A549 (cell line): ENCODE data around the gene KCNMA1. TPM values are rescaled to one million over a fixed set of nuclear protein-coding genes. Genes with fewer than 3 reads are reported as not detected.

ENCODE experiments used
- ATAC-seq, 2 experiments: fragments of 200-7000 bp in 1 of 2; fragments of >200 bp in 1 of 2; cut with Nextera tagmentation in 1 of 2; cut with Tn5 transposase in 1 of 2; 3 replicates each; pipeline versions ENCODE4 v1.8.0 to v1.9.1; 2018 to 2020; ENCODE audit warnings: mild to moderate bottlenecking in 1 of 2, moderate library complexity in 1 of 2
- CTCF ChIA-PET: fragments of 300-600 bp; sonication (Branson Sonifier 250); formaldehyde crosslinking; extraction: SDS; loops from one replicate; lab custom pipeline; 2021; ENCODE audit warnings: antibody characterized with exemption, inconsistent platforms; lab: Yijun Ruan, JAX
- POLR2A ChIA-PET: fragments of 350-600 bp; formaldehyde crosslinking; extraction: SDS; loops from one replicate; lab custom pipeline; 2021; ENCODE audit warnings: antibody characterized with exemption, inconsistent platforms; lab: Yijun Ruan, JAX
- DNase-seq, 2 experiments: peaks; one replicate each; pipeline versions ENCODE4 v3.0.0 to v3.0.0-alpha.2; 2011 to 2016; ENCODE audit warnings: low read depth in 1 of 2, low spot score in 1 of 2
- FAIRE-seq: peaks from 2 replicates; lab custom pipeline; 2011; peaks lifted over from hg19 to GRCh38; lab: Jason Lieb, UNC
- H3K27ac ChIP-seq, 2 experiments: fragments of >200 bp; sonication (Bioruptor Twin); formaldehyde crosslinking; 3 replicates each; pipeline ENCODE4 v1.5.1; 2016 to 2017
- H3K4me1 ChIP-seq: fragments of >200 bp; sonication (Bioruptor Twin); formaldehyde crosslinking; 3 replicates; pipeline ENCODE4 v1.6.1; 2016
- H3K4me2 ChIP-seq: fragments of >200 bp; sonication (Bioruptor Twin); formaldehyde crosslinking; 3 replicates; pipeline ENCODE4 v1.6.1; 2016
- H3K4me3 ChIP-seq: fragments of >200 bp; sonication (Bioruptor Twin); formaldehyde crosslinking; 3 replicates; pipeline ENCODE4 v1.5.1; 2016
- H3K9me3 ChIP-seq: fragments of >200 bp; sonication (Bioruptor Twin); formaldehyde crosslinking; 3 replicates; pipeline ENCODE4 v1.6.1; 2016
- CBX2 ChIP-seq: fragments of 200-600 bp; sonication (generic); IDR thresholded peaks from 2 replicates; pipeline ENCODE4 v1.6.1; 2016; ENCODE audit warnings: low read depth, mild to moderate bottlenecking, borderline replicate concordance
- CHD4 ChIP-seq: fragments of 200-600 bp; sonication (generic); IDR thresholded peaks from 2 replicates; pipeline ENCODE4 v1.6.1; 2016; ENCODE audit warnings: antibody characterized with exemption, mild to moderate bottlenecking, borderline replicate concordance
- EHF ChIP-seq: fragments of 250-450 bp; sonication (Bioruptor Pico); IDR thresholded peaks from 2 replicates; pipeline ENCODE4 v1.5.0; 2020; ENCODE audit warnings: mild to moderate bottlenecking
- EHMT2 ChIP-seq: fragments of 200-600 bp; sonication (generic); IDR thresholded peaks from 2 replicates; pipeline ENCODE4 v1.6.1; 2016; ENCODE audit warnings: antibody characterized with exemption, low read depth, mild to moderate bottlenecking, moderate library complexity
- EP300 ChIP-seq, 2 experiments: fragments of >200 bp; sonication (Bioruptor Twin); formaldehyde crosslinking; IDR thresholded peaks; 2 replicates in 1 of 2; 3 replicates in 1 of 2; pipeline ENCODE4 v1.6.1; 2016 to 2017
- ESRRA ChIP-seq: fragments of 150-350 bp; IDR thresholded peaks from 2 replicates; pipeline ENCODE4 v1.6.1; 2014; ENCODE audit warnings: mild to moderate bottlenecking, low read length, borderline replicate concordance
- FOSL2 ChIP-seq, 2 experiments: fragments of 450-650 bp in 1 of 2; fragments of >200 bp in 1 of 2; sonication (Bioruptor Twin) in 1 of 2; formaldehyde crosslinking; IDR thresholded peaks; 2 replicates each; pipeline versions ENCODE4 v1.5.0 to v1.6.1; 2016 to 2020; ENCODE audit warnings: mild to moderate bottlenecking in 1 of 2, moderate library complexity in 1 of 2
- HDAC2 ChIP-seq: fragments of 200-600 bp; sonication (generic); IDR thresholded peaks from 2 replicates; pipeline ENCODE4 v1.6.1; 2016
- HEYL ChIP-seq: fragments of 250-450 bp; sonication (Bioruptor Pico); IDR thresholded peaks from 2 replicates; pipeline ENCODE4 v1.8.0; 2021; ENCODE audit warnings: mild to moderate bottlenecking, moderate library complexity
- HOXA7 ChIP-seq: fragments of 250-450 bp; sonication (Bioruptor Pico); IDR thresholded peaks from 2 replicates; pipeline ENCODE4 v1.5.0; 2020; ENCODE audit warnings: mild to moderate bottlenecking, moderate library complexity
- HOXB13 ChIP-seq: fragments of 250-450 bp; sonication (Bioruptor Pico); IDR thresholded peaks from 2 replicates; pipeline ENCODE4 v1.5.0; 2020; ENCODE audit warnings: low read depth, mild to moderate bottlenecking, moderate library complexity
- JUNB ChIP-seq: fragments of >200 bp; sonication (Bioruptor Twin); formaldehyde crosslinking; IDR thresholded peaks from 2 replicates; pipeline ENCODE4 v1.6.1; 2016
- KDM1A ChIP-seq: fragments of 200-600 bp; sonication (generic); IDR thresholded peaks from 2 replicates; pipeline ENCODE4 v1.6.1; 2016; ENCODE audit warnings: low read depth, mild to moderate bottlenecking
- MAFK ChIP-seq: fragments of 450-650 bp; IDR thresholded peaks from 2 replicates; pipeline ENCODE4 v1.6.1; 2014; ENCODE audit not compliant: partially characterized antibody
- MAZ ChIP-seq: fragments of 150-350 bp; IDR thresholded peaks from 2 replicates; pipeline ENCODE4 v1.6.1; 2014; ENCODE audit warnings: antibody characterized with exemption, low read depth, low read length, borderline replicate concordance
- NFE2L2 ChIP-seq: fragments of 150-350 bp; conservative IDR thresholded peaks from 2 replicates; pipeline ENCODE4 v1.6.1; 2014; ENCODE audit warnings: low read length
- PHF8 ChIP-seq: fragments of 200-600 bp; sonication (generic); IDR thresholded peaks from 2 replicates; pipeline ENCODE4 v1.6.1; 2016; ENCODE audit warnings: low read depth, mild to moderate bottlenecking, antibody characterized with exemption, moderate library complexity, borderline replicate concordance
- RARB ChIP-seq: fragments of 250-450 bp; sonication (Bioruptor Pico); IDR thresholded peaks from 2 replicates; pipeline ENCODE4 v1.8.0; 2021; ENCODE audit warnings: mild to moderate bottlenecking, moderate library complexity
- RFX5 ChIP-seq: fragments of 450-650 bp; IDR thresholded peaks from 2 replicates; pipeline ENCODE4 v1.7.1; 2014; ENCODE audit warnings: antibody characterized with exemption, mild to moderate bottlenecking, moderate library complexity
- SMC3 ChIP-seq: fragments of >200 bp; sonication (Bioruptor Twin); formaldehyde crosslinking; IDR thresholded peaks from 3 replicates; pipeline ENCODE4 v1.6.1; 2018; ENCODE audit warnings: inconsistent platforms
- SREBF2 ChIP-seq: fragments of 450-650 bp; IDR thresholded peaks from 2 replicates; pipeline ENCODE4 v1.6.1; 2014; ENCODE audit warnings: mild to moderate bottlenecking, moderate library complexity
- TFCP2L1 ChIP-seq: fragments of 250-450 bp; sonication (Bioruptor Pico); IDR thresholded peaks from 2 replicates; pipeline ENCODE4 v1.5.0; 2021; ENCODE audit warnings: mild to moderate bottlenecking
- TP53 ChIP-seq: fragments of 250-450 bp; sonication (Bioruptor Pico); IDR thresholded peaks from 2 replicates; pipeline ENCODE4 v1.5.0; 2021; ENCODE audit warnings: mild to moderate bottlenecking, moderate library complexity
- ZC3H11A ChIP-seq: fragments of 450-650 bp; IDR thresholded peaks from 2 replicates; pipeline ENCODE4 v1.6.1; 2014; ENCODE audit warnings: antibody characterized with exemption, mild to moderate bottlenecking
- WGBS: methylation state at CpG from one replicate; pipeline ENCODE4 v1.1.6; 2017; ENCODE audit errors: missing lambda C conversion rate; 5-methylcytosine and 5-hydroxymethylcytosine counted together
- polyA plus RNA-seq, 4 experiments: library from polyadenylated mRNA; depleted of rRNA in 3 of 4; stranded (reverse); fragments of >200 nt; fragmentation: RNase III in 1 of 4; extraction: RNeasy Plus Mini Kit Qiagen cat#74134 plus additional on column Dnase treatment in 1 of 4; gene quantifications; 2 replicates in 3 of 4; 3 replicates in 1 of 4; pipeline ENCODE4 v1.2.3, GENCODE V29; 2011 to 2017

KCNMA1 gene
- polyA plus RNA-seq, 2 of the 4 experiments (the other 2 are of a cell fraction) = 14.9 to 30.6 TPM

- H3K4me2 ChIP-seq = no peak overlapping the region
- no peak for DNase-seq
- POLR2A ChIA-PET = no interaction called here
- FAIRE-seq = no peak
- no peak for ATAC-seq
- H3K4me3 ChIP-seq = no peak overlapping the region
- no peaks in the 10 kb centered on the region for H3K9me3 ChIP-seq
- TF ChIP-seq ZC3H11A = no peak
- no peak for TF ChIP-seq SMC3
- TF ChIP-seq HEYL (CRISPR knock-in tag) = no peak
- no peak for TF ChIP-seq RARB (CRISPR knock-in tag)
- TF ChIP-seq CHD4 = no peak
- TF ChIP-seq TP53 (CRISPR knock-in tag) = no peak
- no peak for TF ChIP-seq CBX2
- no peak for TF ChIP-seq PHF8
- TF ChIP-seq EHMT2 = no peak
- TF ChIP-seq MAFK = no peak
- no peak for TF ChIP-seq KDM1A
- TF ChIP-seq EHF (CRISPR knock-in tag) = no peak
- no peak for TF ChIP-seq HOXA7 (CRISPR knock-in tag)
- no peak for TF ChIP-seq JUNB
- TF ChIP-seq ESRRA = no peak
- no peak for TF ChIP-seq EP300 (IDR thresholded peaks at IDR 0.05)
- TF ChIP-seq, all 56 proteins: peak for 0
- 79% methylated on average over 8 of the region's 9 CpGs for WGBS
- H3K4me1 ChIP-seq = no peaks in the 10 kb centered on the region
- H3K27ac ChIP-seq = no peak overlapping the region; a peak in 1 of 6 replicates
- CTCF ChIA-PET = interaction anchor here (0.8 to 3.1 kb wide), 11 partner anchors 9 to 448 kb away, joined by 3 to 11 read pairs (median 5); partner anchors contain the start of gene KCNMA1
Measured at GRCh38 chr10:77613476-77614130, 24.0 kb downstream of the KCNMA1 start.

GRCh38 chr10:77611670-77612069, 25.9 kb downstream of the KCNMA1 start:
- ChIA-PET CTCF (interaction anchor here (0.9 kb wide), 1 partner anchor 66 kb away, joined by 3 read pairs; no protein-coding TSS in a partner anchor), POLR2A (no interaction called here)
- TF ChIP-seq TFCP2L1 (CRISPR knock-in tag) (no peak), KDM1A (no peak)
- 89% methylated on average over 2 of the region's 2 CpGs for WGBS
- Histone ChIP-seq H3K9me3 (no peaks in the 10 kb centered on the region), H3K27ac (no peak overlapping the region), H3K4me1 (no peaks in the 10 kb centered on the region), H3K4me2 (no peak overlapping the region), H3K4me3 (no peak overlapping the region)
- FAIRE-seq = no peak
- DNase-seq = no peak
- ATAC-seq = no peak

GRCh38 chr10:77611221-77611620, 26.4 kb downstream of the KCNMA1 start:
- ATAC-seq (no peak), DNase-seq (no peak), FAIRE-seq (no peak)
- H3K4me1 ChIP-seq = no peaks in the 10 kb centered on the region
- H3K27ac ChIP-seq = no peak overlapping the region
- TF ChIP-seq CHD4 (no peak), HOXB13 (no peak), HOXA7 (CRISPR knock-in tag) (no peak), JUNB (no peak), PHF8 (no peak), EHMT2 (no peak), SREBF2 (no peak), HDAC2 (no peak), CBX2 (no peak), MAZ (no peak), FOSL2 (IDR thresholded peaks at IDR 0.05) (no peak), FOSL2 (CRISPR knock-in tag; IDR thresholded peaks at IDR 0.05) (no peak), NFE2L2 (no peak), RFX5 (no peak)
- H3K4me3 ChIP-seq = no peak overlapping the region
- H3K9me3 ChIP-seq = no peaks in the 10 kb centered on the region
- ChIA-PET CTCF (interaction anchor here (0.9 kb wide), 1 partner anchor 65 kb away, joined by 3 read pairs; no protein-coding TSS in a partner anchor), POLR2A (no interaction called here)
- no peak overlapping the region for H3K4me2 ChIP-seq
- WGBS = 94% methylated on average over 5 of the region's 5 CpGs
